Ascending aorta (tissue), 2 donors: Measurements from ENCODE around the gene TRPC6. TPM values are rescaled to one million over a fixed set of nuclear protein-coding genes. Genes with fewer than 3 reads are reported as not detected.

Experiments used
- DNase-seq, 2 donors: peaks; one replicate each; pipeline ENCODE4 v3.0.0-alpha.2; 2019; ENCODE audit warnings: low spot score in 2 of 2
- H3K27ac ChIP-seq, 2 donors: fragments of 200-600 bp; sonication (generic); one replicate each; pipeline ENCODE4 v1.5.1; 2016 to 2017; ENCODE audit warnings: mild to moderate bottlenecking in 1 of 2
- H3K27me3 ChIP-seq: fragments of 200-600 bp; sonication (generic); one replicate; pipeline ENCODE4 v1.5.1; 2017
- H3K36me3 ChIP-seq, 2 donors: fragments of 200-600 bp; sonication (generic); one replicate each; pipeline ENCODE4 v1.5.1; 2016
- H3K4me1 ChIP-seq, 2 donors: fragments of 200-600 bp; sonication (generic); one replicate each; pipeline ENCODE4 v1.5.1; 2016 to 2017; ENCODE audit warnings: mild to moderate bottlenecking in 1 of 2
- H3K4me3 ChIP-seq, 2 donors: fragments of 200-600 bp; sonication (generic); one replicate each; pipeline ENCODE4 v1.5.1; 2016 to 2017; ENCODE audit warnings: mild to moderate bottlenecking in 1 of 2
- H3K9me3 ChIP-seq, 2 donors: fragments of 200-600 bp; sonication (generic); one replicate each; pipeline ENCODE4 v1.5.1; 2016
- intact Hi-C: fragments of 100-400 bp; cut with DNase I; formaldehyde crosslinking; loops from one replicate; pipeline ENCODE4 v1.15.1; 2023
- total RNA-seq: library from RNA; depleted of rRNA; stranded (reverse); fragments of >200 nt; gene quantifications from one replicate; pipeline ENCODE4 v1.1.0, GENCODE V29; 2016
- TF ChIP-seq, protein P1 (sequence below), 3 experiments: fragments of 200-600 bp in 2 of 3; fragments of 450-650 bp in 1 of 3; sonication (generic) in 2 of 3; IDR thresholded peaks; one replicate each; pipeline ENCODE4 v1.5.1; 2016 to 2019; ENCODE audit warnings: antibody characterized with exemption in 3 of 3, mild to moderate bottlenecking in 1 of 3, moderate library complexity in 1 of 3

The TRPC6 gene
- total RNA-seq, 1 donor from 2014 or later = 4.8 TPM

DNA sequence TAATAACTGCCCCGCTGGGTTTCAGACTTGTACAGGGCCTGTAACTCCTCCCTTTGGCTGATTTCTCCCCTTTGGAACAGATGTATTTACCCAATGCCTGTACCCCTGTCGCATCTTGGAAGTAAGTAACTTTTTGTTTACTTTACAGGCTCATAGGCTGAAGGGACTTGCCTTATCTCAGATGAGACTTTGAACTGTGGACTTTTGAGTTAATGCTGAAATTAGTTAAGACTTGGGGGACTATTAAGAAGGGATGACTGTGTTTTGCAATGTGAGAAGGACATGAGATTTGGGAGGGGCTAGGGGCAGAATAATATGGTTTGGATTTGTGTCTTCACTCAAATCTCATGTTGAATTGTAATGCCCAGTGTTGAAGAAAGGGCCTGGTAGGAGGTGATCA is 62.0 kb downstream of the TRPC6 start:
- H3K27ac ChIP-seq = no peak overlapping the region
- intact Hi-C loops = no loop called here
- H3K36me3 ChIP-seq = no peaks in the 10 kb centered on the region
- H3K27me3 ChIP-seq = no peaks in the 10 kb centered on the region
- H3K4me1 ChIP-seq = no peaks in the 10 kb centered on the region
- H3K4me3 ChIP-seq = no peak overlapping the region
- DNase-seq = no peak
- TF ChIP-seq, protein P1, sequence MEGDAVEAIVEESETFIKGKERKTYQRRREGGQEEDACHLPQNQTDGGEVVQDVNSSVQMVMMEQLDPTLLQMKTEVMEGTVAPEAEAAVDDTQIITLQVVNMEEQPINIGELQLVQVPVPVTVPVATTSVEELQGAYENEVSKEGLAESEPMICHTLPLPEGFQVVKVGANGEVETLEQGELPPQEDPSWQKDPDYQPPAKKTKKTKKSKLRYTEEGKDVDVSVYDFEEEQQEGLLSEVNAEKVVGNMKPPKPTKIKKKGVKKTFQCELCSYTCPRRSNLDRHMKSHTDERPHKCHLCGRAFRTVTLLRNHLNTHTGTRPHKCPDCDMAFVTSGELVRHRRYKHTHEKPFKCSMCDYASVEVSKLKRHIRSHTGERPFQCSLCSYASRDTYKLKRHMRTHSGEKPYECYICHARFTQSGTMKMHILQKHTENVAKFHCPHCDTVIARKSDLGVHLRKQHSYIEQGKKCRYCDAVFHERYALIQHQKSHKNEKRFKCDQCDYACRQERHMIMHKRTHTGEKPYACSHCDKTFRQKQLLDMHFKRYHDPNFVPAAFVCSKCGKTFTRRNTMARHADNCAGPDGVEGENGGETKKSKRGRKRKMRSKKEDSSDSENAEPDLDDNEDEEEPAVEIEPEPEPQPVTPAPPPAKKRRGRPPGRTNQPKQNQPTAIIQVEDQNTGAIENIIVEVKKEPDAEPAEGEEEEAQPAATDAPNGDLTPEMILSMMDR (IDR thresholded peaks at IDR 0.05) = no peak
- peaks cover 0 to 4% of the 10 kb centered on the region in 2 donors for H3K9me3 ChIP-seq

DNA sequence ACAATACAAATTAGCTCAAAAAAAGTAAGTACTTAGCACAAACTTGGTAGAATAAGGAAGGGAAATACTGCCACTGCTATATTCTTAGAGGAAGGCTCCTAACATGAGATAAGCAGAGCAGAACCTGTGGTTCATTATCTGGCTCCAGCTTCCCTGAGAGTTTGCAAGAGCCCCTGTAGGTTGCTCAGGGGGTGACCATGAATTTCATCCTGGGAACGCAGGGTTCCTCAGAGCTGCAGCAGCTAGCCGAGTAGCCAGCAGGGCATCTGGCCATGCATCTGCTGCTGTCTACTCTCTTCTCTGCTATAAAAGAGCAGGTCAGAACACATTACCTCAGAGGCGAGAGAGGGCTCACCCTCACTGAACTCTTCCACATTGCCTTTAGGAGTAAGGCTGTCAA is 67.3 kb downstream of the TRPC6 start:
- Histone ChIP-seq H3K4me3 (no peak overlapping the region), H3K27ac (no peak overlapping the region), H3K9me3 (peaks cover 0 to 4% of the 10 kb centered on the region in 2 donors), H3K27me3 (no peaks in the 10 kb centered on the region), H3K36me3 (no peaks in the 10 kb centered on the region), H3K4me1 (no peaks in the 10 kb centered on the region)
- TF ChIP-seq, protein P1 (IDR thresholded peaks at IDR 0.05) = no peak
- intact Hi-C loops = no loop called here
- DNase-seq = no peak

- no peaks in the 10 kb centered on the region for H3K36me3 ChIP-seq
- intact Hi-C loops = no loop called here
- H3K27me3 ChIP-seq = no peaks in the 10 kb centered on the region
- H3K27ac ChIP-seq = no peak overlapping the region
- TF ChIP-seq, protein P1 (IDR thresholded peaks at IDR 0.05) = no peak
- H3K9me3 ChIP-seq = no peaks in the 10 kb centered on the region
- no peaks in the 10 kb centered on the region for H3K4me1 ChIP-seq
- DNase-seq = no peak
- no peak overlapping the region for H3K4me3 ChIP-seq
These were observed 72.7 kb downstream of the TRPC6 start for GRCh38 chr11:101511065-101511464.

- no peaks in the 10 kb centered on the region for H3K4me1 ChIP-seq
- no peaks in the 10 kb centered on the region for H3K27me3 ChIP-seq
- H3K9me3 ChIP-seq = no peaks in the 10 kb centered on the region
- no peak for DNase-seq
- no peaks in the 10 kb centered on the region for H3K36me3 ChIP-seq
- intact Hi-C loops = no loop called here
- H3K27ac ChIP-seq = no peak overlapping the region
- no peak overlapping the region for H3K4me3 ChIP-seq
- TF ChIP-seq, protein P1 (IDR thresholded peaks at IDR 0.05) = no peak
These were observed 73.2 kb downstream of the TRPC6 start for GRCh38 chr11:101510591-101510990.

DNA sequence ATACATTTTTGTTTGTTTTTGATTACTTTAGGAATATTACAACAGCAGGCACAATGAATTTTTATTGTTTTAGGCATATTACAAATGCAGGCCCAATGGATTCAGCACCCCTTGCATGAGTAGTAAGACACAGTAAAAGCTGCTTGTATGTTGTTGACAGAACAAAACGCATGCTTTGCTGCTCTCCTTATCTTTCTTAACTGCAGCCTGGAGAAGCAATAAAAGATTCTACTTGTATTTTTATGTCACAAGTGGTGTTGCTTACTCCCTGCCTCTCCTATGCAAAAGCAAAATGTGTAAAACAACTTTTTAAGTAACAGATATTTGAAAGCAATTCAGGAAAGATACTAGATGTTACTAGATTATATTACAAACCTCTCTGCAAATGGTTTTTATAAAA is 73.9 kb downstream of the TRPC6 start:
- TF ChIP-seq, protein P1 (IDR thresholded peaks at IDR 0.05) = no peak
- H3K27me3 ChIP-seq = no peaks in the 10 kb centered on the region
- no peak overlapping the region for H3K4me3 ChIP-seq
- H3K36me3 ChIP-seq = no peaks in the 10 kb centered on the region
- H3K4me1 ChIP-seq = no peaks in the 10 kb centered on the region
- H3K9me3 ChIP-seq = no peaks in the 10 kb centered on the region
- no peak overlapping the region for H3K27ac ChIP-seq
- no peak for DNase-seq
- intact Hi-C loops = no loop called here

- Histone ChIP-seq H3K36me3 (no peaks in the 10 kb centered on the region), H3K4me1 (no peaks in the 10 kb centered on the region), H3K9me3 (no peaks in the 10 kb centered on the region), H3K4me3 (no peak overlapping the region), H3K27me3 (no peaks in the 10 kb centered on the region), H3K27ac (no peak overlapping the region)
- TF ChIP-seq, protein P1 (IDR thresholded peaks at IDR 0.05) = no peak
- intact Hi-C loops = no loop called here
- DNase-seq = no peak
These were observed 75.4 kb downstream of the TRPC6 start for GRCh38 chr11:101508370-101508769.
